Neural progenitor cell (in vitro differentiated cells): Measurements from ENCODE around the gene SH3BGRL.

Source experiments
- CTCF ChIP-seq: fragments of 200-600 bp; sonication (generic); IDR thresholded peaks from 2 replicates; pipeline ENCODE4 v1.5.1; 2017; ENCODE audit warnings: antibody characterized with exemption, mild to moderate bottlenecking
- EZH2 ChIP-seq: fragments of 200-600 bp; sonication (generic); IDR thresholded peaks from 2 replicates; pipeline ENCODE4 v1.6.1; 2017; ENCODE audit warnings: antibody characterized with exemption, mild to moderate bottlenecking, moderate library complexity
- EZH2phosphoT487 ChIP-seq: fragments of 200-600 bp; sonication (generic); IDR thresholded peaks from 2 replicates; pipeline ENCODE4 v1.6.1; 2017; ENCODE audit warnings: antibody characterized with exemption

- no peak for TF ChIP-seq CTCF
- no peak for TF ChIP-seq EZH2
- no peak for TF ChIP-seq EZH2phosphoT487
These were observed 84.2 kb downstream of the SH3BGRL start for GRCh38 chrX:81286075-81286474.
